GM21381 (cell line): ENCODE results near the gene ZNF511.

Experiments
- ATAC-seq: cut with Tn5 transposase; IDR thresholded peaks from one replicate; pipeline ENCODE4 v1.9.1; 2021; ENCODE audit warnings: mild to moderate bottlenecking, moderate library complexity; ENCODE audit not compliant: unreplicated experiment

Gene ZNF511

GRCh38 chr10:133334503-133335245 lies 26.0 kb downstream of the ZNF511 start:
- no peak for ATAC-seq

GRCh38 chr10:133335246-133336117 lies 26.8 kb downstream of the ZNF511 start:
- ATAC-seq = no peak

- no peak for ATAC-seq
Observed at GRCh38 chr10:133336118-133336576, 27.4 kb downstream of the ZNF511 start.

GRCh38 chr10:133336577-133337369 lies 28.1 kb downstream of the ZNF511 start, which contains the start of gene CALY:
CALY (minus strand) TSS chr10:133336896; CDS start chr10:133328989, 7,907 bp downstream.
- no peak for ATAC-seq

GRCh38 chr10:133337370-133337725 lies 28.6 kb downstream of the ZNF511 start:
- ATAC-seq = no peak

- ATAC-seq = no peak
Observed at GRCh38 chr10:133338080-133339071, 29.7 kb downstream of the ZNF511 start.

- no peak for ATAC-seq
Observed at GRCh38 chr10:133339708-133340380, 31.1 kb downstream of the ZNF511 start.

- ATAC-seq = no peak
Observed at GRCh38 chr10:133341983-133342382, 33.3 kb downstream of the ZNF511 start.

- no peak for ATAC-seq
Observed at GRCh38 chr10:133342942-133343341, 34.2 kb downstream of the ZNF511 start.

GRCh38 chr10:133343558-133343957 lies 34.8 kb downstream of the ZNF511 start:
- ATAC-seq = no peak

GRCh38 chr10:133344236-133344635 lies 35.5 kb downstream of the ZNF511 start:
- no peak for ATAC-seq

- no peak for ATAC-seq
Observed at GRCh38 chr10:133346413-133346812, 37.7 kb downstream of the ZNF511 start.

GRCh38 chr10:133347710-133348517 lies 39.2 kb downstream of the ZNF511 start:
- ATAC-seq = no peak

GRCh38 chr10:133349160-133349568 lies 40.5 kb downstream of the ZNF511 start:
- ATAC-seq = no peak

GRCh38 chr10:133349577-133350011 lies 40.9 kb downstream of the ZNF511 start:
- no peak for ATAC-seq

- no peak for ATAC-seq
Observed at GRCh38 chr10:133350283-133350949, 41.7 kb downstream of the ZNF511 start.

GRCh38 chr10:133350950-133351329 lies 42.2 kb downstream of the ZNF511 start:
- no peak for ATAC-seq
